Jurkat, Clone E6-1 (cell line): ENCODE measurements around the gene CACNA1G.
A peak's percentile ranks its signal among the peaks of the same experiment; 100 is the strongest.

Experiments used
- DNase-seq: peaks from one replicate; pipeline ENCODE4 v3.0.0-alpha.2; 2011; ENCODE audit warnings: low read depth, low spot score
- H3K4me3 ChIP-seq: 2 replicates; pipeline ENCODE4 v1.5.1; 2011; ENCODE audit warnings: mild to moderate bottlenecking, low read length, control low read depth, moderate library complexity

The CACNA1G gene

DNA sequence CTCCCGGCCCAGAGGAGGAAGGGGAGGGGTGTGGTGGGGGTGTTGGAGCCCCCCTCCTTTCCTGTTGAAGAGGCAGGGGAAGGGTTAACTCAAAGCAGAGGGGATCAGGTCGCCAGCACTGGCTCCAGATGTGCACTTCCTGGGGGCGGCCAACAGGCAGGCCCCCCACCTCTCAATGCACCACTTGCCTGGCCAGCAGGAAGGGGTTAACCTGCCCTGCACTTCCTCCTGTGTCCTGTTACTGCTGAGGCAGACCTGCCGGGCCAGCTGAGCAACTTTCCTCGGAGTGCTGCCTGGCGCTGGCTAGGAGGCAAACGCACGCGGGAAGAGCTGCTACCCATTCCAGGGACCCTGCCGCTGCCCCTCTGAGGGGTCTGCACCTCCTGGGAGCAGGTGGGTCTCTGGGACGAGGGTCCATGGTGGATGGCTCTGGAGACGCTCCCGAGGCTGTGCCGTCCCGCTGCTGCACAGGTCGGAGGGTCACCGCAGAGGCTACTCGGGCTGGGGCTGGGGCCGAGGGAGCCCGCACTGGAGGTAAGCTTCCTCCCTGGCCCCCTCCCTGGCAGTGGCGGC is 28.0 kb upstream of the CACNA1G start, which contains the start of gene EPN3:
Gene EPN3, plus strand, starts transcription at position 284 of the 573 bp plus-strand sequence. CDS start 3,822 bp downstream, outside the sequence.
- no peak within 1 kb of the TSS for H3K4me3 ChIP-seq
- no peak for DNase-seq

DNA sequence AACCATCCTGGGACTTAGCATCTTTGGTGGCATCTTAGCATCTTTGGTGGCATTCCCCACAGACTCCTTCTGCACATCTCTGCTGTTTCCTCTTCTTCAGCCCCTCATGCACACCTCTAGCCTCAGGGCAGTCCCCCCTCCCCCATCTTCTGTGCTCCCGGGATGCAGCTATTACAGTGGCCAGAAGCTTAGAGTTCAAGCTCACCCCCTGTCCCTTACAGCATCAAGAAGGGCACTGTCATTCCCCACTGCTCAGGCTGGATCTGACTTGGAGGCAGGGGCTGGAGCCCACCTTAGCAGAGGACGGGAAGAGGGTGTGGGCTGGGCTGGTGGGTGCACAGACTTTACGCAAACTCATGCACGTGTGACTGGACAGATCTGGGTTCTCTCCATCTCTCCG is 27.3 kb upstream of the CACNA1G start:
- DNase-seq: no peak
- no peak overlapping the region for H3K4me3 ChIP-seq

- no peak for DNase-seq
- H3K4me3 ChIP-seq: no peak overlapping the region
Observed at GRCh38 chr17:50533720-50534148, 26.8 kb upstream of the CACNA1G start.

DNA sequence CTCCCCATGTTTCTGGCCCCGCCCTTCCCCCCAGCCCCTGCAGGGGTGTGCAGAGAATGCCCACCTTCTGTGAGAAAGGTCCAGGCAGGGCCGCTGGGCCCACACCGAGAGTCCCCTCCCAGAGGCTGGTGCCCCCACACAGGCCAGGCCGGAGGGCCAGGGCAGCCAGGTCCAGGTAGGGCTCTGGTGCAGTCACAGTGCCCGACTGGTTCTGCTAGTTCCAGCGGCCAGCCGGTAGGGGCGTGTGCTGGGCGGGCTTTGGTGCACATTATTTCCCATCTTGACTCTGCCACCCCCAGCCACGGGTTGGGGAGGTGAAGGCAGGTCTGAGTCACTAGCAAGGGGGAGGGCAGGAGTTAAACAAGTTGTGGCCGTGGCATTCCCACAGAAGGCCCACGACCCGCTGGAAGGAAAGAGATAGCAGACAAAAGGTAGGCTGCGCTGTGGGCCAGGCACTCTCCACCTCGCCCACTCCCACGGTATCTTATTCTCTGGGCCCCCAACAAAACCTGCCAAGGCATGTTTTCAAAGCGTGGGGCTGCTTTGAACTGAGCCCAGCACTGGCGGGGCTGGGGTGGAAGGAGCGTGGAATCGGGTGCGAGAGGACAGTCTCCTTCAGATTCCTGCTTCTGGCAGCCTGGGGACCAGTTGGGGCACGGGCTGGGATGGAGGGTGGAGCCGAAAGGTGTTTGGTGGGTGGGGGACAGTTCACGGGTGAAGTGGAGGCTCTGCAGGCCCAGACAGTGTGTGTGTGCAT is 26.1 kb upstream of the CACNA1G start:
- H3K4me3 ChIP-seq: no peak overlapping the region
- no peak for DNase-seq

DNA sequence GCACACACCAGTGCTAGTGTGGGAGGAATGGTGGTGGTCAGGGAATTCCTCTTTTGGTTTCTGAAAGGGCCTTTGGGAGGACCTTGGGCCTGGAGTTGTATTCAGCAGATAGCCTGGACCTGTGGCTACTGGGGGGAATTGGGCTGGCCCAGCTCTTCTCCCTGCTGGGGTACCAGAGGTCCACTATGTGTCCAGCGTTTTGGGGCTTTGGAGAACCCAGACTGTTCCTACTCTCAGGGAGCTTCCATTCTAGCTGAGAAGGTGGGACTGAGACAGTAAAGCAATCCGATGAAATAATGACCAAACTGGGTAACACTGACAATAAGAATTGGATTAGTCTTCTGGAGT is 25.6 kb upstream of the CACNA1G start:
- DNase-seq: no peak
- no peak overlapping the region for H3K4me3 ChIP-seq

DNA sequence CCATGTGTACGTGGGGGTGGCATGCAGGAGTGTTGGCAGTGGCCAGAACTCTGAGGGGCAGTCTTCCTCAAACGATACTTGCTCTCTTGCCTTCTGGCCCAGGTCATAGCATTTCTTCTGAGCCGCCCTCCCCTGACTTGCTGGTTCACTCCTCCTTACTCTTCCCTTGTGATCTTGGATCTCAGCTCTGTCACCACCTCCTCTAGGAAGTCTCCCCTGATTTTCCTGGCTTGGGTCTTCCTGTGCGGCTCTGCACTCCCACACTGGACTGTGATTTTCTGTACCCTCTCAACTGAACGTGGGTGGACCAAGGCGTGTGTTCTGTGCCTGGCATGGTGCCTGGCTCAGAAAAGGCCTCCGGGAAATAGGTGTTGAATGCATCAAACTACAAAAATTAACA is 25.1 kb upstream of the CACNA1G start:
- H3K4me3 ChIP-seq: no peak overlapping the region
- DNase-seq: no peak

DNA sequence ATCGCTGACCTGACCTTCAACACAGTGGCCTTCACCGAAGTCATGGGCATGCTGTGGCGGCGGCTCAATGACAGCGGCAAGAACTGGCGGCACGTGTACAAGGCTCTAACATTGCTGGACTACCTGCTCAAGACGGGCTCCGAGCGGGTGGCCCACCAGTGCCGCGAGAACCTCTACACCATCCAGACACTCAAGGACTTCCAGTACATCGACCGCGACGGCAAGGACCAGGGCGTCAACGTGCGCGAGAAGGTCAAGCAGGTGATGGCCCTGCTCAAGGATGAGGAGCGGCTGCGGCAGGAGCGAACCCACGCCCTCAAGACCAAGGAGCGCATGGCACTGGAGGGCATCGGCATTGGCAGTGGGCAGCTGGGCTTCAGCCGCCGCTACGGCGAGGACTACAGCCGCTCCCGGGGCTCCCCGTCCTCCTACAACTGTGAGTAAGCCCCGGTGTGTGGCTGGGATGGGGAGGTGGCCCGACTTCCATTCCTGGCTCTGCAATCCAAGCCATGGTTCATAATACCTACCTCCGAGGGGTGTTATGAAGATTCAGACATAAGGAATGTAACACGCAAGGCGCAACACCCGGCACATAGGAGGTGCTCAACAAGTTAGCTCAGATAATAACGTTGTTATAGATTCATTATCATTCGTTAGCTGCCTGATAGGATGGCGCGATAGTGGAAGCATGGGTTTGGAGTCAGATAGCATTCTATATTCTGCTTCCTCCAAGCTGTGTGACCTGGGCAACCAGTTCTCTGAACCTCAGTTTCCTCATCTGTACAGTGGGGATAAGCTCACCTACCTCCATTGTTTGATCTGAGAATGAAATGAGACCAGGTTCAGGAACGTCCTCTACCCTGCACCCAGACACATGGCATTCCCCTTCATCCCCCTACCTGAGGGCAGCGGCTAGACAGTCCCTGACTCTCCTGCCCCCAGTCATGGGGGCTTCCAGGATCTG is 23.6 kb upstream of the CACNA1G start:
- H3K4me3 ChIP-seq: no peak overlapping the region
- no peak for DNase-seq

- DNase-seq: no peak
- H3K4me3 ChIP-seq: no peak overlapping the region
Observed at GRCh38 chr17:50537721-50538548, 22.6 kb upstream of the CACNA1G start.

DNA sequence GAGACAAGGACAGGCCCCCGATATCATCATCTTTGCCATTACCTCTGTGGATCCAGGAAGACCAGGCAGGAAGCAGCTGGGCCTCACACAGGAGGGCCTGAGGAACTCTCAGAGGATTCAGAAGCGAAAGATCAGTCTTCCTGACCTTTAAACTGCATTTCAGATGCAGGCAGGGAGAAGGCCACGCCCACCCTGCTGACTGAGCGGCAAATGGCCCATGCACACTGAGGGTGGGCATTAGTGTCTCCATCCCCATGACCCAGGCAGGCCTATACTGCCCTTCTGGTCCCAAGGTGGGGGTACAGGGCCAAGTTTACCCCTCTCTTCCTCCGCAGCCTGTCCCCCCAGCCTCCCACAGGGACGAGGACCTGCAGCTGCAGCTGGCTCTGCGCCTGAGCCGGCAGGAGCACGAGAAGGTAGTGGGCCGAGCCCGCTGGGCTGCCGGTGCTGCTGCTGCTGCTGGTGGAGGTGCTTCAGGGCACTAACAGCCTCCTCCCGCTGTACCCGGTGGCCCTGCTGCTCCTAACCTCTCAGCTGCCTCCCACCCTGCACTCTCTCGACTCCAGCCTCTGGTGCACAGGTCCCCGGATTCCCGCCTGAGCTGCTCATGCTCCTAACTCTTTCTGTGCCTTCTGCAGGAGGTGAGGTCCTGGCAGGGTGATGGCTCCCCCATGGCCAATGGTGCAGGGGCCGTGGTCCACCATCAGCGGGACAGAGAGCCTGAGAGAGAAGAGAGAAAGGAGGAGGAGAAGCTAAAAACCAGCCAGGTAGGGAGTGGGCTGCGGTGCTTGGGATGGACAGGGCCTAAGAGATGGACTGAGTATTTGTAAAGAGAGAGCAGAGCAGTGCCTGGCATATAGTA is 21.7 kb upstream of the CACNA1G start:
- no peak overlapping the region for H3K4me3 ChIP-seq
- DNase-seq: no peak

DNA sequence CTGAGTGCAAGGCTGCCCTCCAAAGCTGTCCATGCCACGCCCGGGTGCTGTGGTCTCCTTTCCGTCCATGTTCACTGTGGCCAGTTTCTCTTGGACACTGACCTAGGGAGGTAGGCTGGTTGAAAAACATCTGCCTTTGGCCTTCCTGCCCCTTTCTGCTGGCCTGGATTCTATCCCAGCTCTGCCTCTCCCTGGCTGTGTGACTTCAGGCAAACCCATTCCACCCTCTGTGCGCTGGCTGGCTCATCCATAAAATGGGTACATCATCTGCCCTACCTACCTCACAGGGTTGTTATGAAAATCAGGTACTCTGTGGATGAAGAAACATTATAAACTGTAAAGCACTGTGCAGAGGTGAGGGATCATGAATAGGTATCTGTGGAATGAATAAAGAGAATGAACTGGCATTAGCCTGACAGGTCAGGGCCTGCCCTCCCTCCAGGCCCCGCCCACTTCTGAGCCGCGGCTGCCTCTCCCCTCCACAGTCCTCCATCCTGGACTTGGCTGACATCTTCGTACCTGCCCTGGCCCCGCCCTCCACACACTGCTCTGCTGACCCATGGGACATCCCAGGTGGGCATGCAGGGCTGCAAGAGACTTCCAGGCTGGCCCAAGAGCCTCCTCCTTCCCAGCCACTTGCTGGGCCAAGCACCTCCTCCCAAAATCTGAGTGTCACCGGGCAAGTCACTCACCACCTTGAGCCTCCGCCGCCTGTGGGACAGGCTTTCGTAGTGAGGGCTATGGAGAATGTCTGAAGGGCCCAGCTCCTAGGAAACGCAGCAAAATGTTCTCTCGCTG is 20.6 kb upstream of the CACNA1G start:
- H3K4me3 ChIP-seq: no peak overlapping the region
- DNase-seq: no peak

DNA sequence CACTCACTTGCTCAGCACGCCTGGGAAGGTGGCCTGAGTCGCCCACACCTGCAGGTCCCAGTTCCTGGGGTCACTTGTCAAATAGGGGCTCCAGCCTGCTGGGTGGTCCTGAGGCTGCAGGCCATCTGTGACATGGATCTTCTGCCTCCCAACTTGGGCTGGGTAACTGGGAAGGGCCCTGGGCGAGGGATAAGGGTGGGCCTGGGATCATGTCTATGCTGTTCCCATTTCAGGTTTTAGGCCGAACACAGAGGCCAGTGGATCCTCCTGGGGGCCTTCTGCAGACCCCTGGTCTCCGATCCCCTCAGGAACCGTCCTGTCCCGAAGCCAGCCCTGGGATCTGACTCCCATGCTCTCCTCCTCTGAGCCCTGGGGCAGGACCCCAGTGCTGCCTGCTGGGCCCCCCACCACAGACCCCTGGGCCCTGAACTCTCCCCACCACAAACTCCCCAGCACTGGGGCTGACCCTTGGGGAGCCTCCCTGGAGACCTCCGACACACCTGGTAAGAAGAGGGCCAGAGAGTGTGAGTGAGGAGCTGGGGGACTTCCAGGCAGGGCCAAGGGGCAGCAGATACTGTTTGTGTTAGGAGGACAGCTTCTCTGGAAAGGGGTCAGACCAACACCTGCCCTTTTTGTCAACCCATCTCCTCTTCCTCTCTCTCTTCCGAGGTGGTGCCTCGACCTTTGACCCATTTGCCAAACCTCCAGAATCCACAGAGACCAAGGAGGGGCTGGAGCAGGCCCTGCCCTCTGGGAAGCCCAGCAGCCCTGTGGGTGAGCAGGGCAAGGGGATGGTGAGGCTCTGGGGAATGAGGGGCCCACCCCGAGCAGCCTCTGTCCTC is 19.7 kb upstream of the CACNA1G start:
- DNase-seq: no peak
- no peak overlapping the region for H3K4me3 ChIP-seq

- H3K4me3 ChIP-seq: peak overlapping the region; percentile 67
- DNase-seq: no peak
Observed at GRCh38 chr17:50541402-50541715, 19.2 kb upstream of the CACNA1G start.

GRCh38 chr17:50541716-50542688 is 18.5 kb upstream of the CACNA1G start:
- peak overlapping the region; percentile 67 for H3K4me3 ChIP-seq
- DNase-seq: peak; percentile 45

DNA sequence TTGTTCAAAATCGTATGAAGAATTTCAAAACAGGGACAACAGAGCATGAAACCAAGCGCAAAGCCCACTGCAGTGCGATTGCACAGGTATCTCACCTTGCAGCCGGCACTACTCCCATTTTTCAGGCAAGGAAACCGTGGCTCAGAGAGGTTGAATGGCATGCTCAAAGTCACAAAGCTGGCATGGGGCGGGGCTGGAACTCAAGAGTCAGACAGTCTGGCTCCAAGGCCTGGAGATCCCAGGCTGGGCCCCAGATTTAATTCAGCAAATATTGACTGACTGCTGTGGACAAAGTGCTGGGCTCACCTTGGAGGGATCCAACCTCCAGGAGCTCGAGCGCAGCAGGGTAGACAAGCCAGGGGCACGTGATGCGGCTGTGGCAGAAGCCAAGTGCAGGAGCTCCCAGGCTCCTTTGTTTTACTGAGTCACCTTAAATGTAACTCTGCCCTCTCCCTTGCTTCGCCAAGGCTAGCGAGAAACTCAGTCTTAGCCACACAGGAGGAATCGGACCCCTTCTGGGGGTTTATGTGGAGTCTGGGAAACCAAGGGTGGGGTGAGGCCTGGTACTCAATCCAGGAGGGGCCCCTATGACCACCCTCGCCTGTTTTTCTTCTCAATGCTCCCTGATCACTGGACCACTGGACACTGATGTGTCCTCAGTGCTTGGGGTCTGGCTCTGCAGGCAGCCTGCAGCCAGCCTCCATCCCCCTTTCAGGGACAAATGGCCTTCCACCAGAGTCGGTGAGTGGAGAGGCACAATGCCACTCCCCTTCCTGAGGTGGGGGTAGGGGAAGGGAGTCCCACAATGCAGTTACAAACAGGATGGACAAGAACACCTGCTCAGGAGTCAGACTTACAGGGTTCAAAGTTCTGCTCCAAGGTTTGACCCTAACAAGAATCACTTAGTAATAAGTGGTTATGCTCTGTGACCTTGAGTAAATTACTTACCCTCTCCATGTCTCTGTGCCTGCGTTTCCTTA is 17.4 kb upstream of the CACNA1G start:
- DNase-seq: no peak
- H3K4me3 ChIP-seq: peak overlapping the region; percentile 67

DNA sequence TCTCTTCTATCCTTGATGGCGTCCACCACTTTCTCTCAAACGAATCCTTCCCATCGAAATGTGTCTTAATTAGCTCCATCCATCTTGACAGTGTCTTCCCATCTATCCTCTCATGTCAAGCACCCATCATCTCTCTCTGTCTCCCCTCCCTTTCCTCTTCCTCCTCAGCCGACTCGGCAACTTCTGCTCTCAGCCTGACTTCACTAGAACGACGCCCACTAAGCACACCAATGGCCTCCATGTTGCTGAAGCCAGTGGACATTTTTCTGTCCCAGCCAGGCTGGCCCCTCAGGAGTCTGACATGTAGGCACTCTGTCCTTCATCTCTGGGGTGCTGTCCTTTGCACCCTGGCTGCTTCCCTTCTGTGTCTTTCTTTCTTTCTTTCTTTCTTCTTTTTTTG is 16.0 kb upstream of the CACNA1G start:
- no peak overlapping the region for H3K4me3 ChIP-seq
- no peak for DNase-seq
